SU-DHL-6 (cell line): ENCODE results near the gene STK11.

Source experiments
- CTCF ChIP-seq: fragments of 200-600 bp; sonication (generic); IDR thresholded peaks from one replicate; pipeline ENCODE4 v1.5.1; 2017; ENCODE audit warnings: antibody characterized with exemption, mild to moderate bottlenecking, low read length, moderate library complexity; ENCODE audit not compliant: insufficient read depth, poor library complexity, severe bottlenecking
- EZH2phosphoT487 ChIP-seq: fragments of 200-600 bp; sonication (generic), shearing (Covaris generic); conservative IDR thresholded peaks from 2 replicates; pipeline ENCODE4 v1.6.1; 2018; ENCODE audit warnings: mild to moderate bottlenecking, antibody characterized with exemption, low read length, moderate library complexity, mixed read lengths

GRCh38 chr19:1164684-1165531 lies 40.7 kb upstream of the STK11 start:
- TF ChIP-seq CTCF (no peak), EZH2phosphoT487 (no peak)
